Kidney epithelial cell (primary cell): ENCODE measurements around the gene TRIM22. TPM values are rescaled to one million over a fixed set of nuclear protein-coding genes. Genes with fewer than 3 reads are reported as not detected.
"Not testable (repeated sequence)": the region's sequence is repeated elsewhere in the genome, so short reads cannot be mapped to it uniquely, and the experiment has no call there.

Experiments used
- DNase-seq: peaks from one replicate; pipeline ENCODE4 v3.0.0-alpha.2; 2010; ENCODE audit warnings: low read depth
- H3K27me3 ChIP-seq: 2 replicates; pipeline ENCODE4 v1.6.0; 2011; ENCODE audit warnings: low read length; ENCODE audit not compliant: control insufficient read depth, insufficient read depth
- H3K36me3 ChIP-seq: 2 replicates; pipeline ENCODE4 v1.5.1; 2011; ENCODE audit warnings: low read length; ENCODE audit not compliant: control insufficient read depth, insufficient read depth
- H3K4me3 ChIP-seq: 2 replicates; pipeline ENCODE4 v1.5.1; 2011; ENCODE audit warnings: low read depth, mild to moderate bottlenecking, control low read depth, low read length
- total RNA-seq: library from RNA; depleted of rRNA; stranded (reverse); fragments of >200 nt; gene quantifications from 2 replicates; pipeline ENCODE4 v1.2.3, GENCODE V29; 2015
- TF ChIP-seq, protein P1 (sequence below): IDR thresholded peaks from 2 replicates; pipeline ENCODE4 v1.5.1; 2011; ENCODE audit warnings: mild to moderate bottlenecking, moderate library complexity, low read length, control low read depth, inconsistent platforms; ENCODE audit not compliant: insufficient read depth, poor library complexity, severe bottlenecking

TRIM22 gene
- total RNA-seq, 1 donor from 2014 or later = 23.4 TPM

DNA sequence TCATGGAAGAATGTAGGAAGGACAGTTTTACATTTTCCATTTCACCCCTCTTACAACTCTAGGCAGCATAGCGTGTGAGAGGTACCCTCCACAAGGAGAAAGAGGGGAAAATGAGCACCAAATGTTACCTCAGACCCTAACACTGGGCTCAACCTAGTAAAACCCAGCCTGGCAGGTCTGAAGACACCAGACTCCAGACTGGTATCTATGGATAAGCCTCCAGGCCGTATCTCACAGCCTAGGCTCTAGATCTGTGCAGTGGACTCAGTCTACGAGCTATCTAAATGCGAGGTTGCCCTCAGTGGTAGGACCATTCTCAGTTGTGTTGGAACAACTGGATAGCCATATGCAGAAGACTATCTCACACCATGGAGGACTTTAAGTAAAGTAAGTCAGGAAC, 15.2 kb upstream of the TRIM22 start:
- TF ChIP-seq, protein P1, sequence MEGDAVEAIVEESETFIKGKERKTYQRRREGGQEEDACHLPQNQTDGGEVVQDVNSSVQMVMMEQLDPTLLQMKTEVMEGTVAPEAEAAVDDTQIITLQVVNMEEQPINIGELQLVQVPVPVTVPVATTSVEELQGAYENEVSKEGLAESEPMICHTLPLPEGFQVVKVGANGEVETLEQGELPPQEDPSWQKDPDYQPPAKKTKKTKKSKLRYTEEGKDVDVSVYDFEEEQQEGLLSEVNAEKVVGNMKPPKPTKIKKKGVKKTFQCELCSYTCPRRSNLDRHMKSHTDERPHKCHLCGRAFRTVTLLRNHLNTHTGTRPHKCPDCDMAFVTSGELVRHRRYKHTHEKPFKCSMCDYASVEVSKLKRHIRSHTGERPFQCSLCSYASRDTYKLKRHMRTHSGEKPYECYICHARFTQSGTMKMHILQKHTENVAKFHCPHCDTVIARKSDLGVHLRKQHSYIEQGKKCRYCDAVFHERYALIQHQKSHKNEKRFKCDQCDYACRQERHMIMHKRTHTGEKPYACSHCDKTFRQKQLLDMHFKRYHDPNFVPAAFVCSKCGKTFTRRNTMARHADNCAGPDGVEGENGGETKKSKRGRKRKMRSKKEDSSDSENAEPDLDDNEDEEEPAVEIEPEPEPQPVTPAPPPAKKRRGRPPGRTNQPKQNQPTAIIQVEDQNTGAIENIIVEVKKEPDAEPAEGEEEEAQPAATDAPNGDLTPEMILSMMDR = no peak
- Histone ChIP-seq H3K4me3 (no peak overlapping the region), H3K36me3 (peaks cover 2% of the 10 kb centered on the region), H3K27me3 (no peaks in the 10 kb centered on the region)
- DNase-seq = no peak

DNA sequence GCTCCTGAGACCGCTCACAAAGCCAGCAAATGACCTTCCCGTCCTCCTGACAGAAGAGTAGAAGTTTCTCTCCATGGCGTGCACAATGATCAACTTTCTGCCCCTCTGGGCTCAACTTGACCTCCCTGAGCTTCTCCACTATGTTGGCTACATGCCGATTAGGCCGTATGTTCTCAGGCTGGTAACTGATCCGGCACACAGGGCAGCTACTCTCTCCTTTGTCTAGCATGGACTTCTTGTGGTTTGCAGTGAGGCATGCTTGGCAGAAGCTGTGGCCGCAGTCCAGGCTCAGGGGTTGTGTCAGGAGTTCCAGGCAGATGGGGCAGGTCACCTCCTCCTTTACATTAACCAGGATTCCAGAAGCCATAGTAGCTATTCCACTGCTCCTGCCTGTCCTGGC, 9.8 kb upstream of the TRIM22 start:
- Histone ChIP-seq H3K27me3 (no peaks in the 10 kb centered on the region), H3K4me3 (no peak overlapping the region), H3K36me3 (peaks cover 2% of the 10 kb centered on the region)
- TF ChIP-seq, protein P1 = no peak
- no peak for DNase-seq

DNA sequence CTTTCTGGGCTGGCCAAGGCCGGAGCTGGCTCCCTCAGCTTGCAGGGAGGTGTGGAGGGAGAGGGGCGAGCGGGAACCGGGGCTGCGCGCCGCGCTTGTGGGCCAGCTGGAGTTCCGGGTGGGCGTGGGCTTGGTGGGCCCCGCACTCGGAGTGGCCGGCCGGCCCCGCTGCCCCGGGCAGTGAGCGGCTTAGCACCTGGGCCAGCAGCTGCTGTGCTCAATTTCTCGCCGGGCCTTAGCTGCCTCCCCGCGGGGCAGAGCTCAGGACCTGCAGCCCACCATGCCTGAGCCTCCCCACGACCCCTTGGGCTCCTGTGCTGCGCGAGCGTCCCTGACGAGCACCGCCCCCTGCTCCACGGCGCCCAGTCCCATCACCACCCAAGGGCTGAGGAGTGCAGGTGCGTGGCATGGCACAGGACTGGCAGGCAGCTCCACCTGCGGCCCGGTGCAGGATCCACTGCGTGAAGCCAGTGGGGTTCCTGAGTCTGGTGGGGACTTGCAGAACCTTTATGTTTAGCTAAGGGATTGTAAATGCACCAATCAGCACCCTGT, 6.6 kb upstream of the TRIM22 start:
- not testable (repeated sequence) for H3K36me3 ChIP-seq, H3K4me3 ChIP-seq, DNase-seq, H3K27me3 ChIP-seq

DNA sequence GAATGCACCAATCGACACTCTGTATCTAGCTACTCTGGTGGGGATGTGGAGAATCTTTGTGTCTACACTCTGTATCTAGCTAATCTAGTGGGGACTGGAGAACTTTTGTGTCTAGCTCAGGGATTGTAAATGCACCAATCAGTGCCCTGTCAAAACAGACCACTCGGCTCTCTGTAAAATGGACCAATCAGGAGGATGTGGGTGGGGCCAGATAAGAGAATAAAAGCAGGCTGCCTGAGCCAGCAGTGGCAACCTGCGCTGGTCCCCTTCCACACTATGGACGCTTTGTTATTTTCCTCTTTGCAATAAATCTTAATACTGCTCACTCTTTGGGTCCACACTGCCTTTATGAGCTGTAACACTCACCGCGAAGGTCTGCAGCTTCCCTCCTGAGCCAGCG, 6.0 kb upstream of the TRIM22 start:
- not testable (repeated sequence) for H3K4me3 ChIP-seq, DNase-seq, H3K27me3 ChIP-seq, H3K36me3 ChIP-seq

DNA sequence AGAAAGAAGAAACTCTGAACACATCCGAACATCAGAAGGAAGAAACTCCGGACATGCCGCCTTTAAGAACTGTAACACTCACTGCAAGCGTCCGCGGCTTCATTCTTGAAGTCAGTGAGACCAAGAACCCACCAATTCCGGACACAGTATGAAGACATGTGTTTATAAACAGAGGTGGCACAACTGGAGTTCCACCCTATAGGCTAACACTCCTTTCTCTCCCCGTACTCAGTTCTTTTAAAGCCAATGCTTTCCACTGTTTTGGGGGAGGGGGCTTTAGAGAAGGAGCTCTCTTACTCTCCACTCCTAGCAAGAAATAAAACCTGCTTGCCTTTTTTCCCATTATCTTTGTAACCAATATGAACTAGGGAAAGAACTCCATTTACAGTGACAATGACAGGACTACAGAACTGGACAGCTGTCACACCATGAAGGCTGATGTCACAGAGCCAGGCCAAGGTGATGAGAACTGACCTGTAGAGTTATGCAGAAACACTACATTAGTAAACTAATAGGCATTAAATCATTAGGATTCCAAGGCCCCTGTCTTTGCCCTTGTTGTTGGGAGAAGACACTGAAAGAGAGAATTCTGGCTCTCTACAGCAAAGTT, 5.4 kb upstream of the TRIM22 start:
- no peak for DNase-seq

DNA sequence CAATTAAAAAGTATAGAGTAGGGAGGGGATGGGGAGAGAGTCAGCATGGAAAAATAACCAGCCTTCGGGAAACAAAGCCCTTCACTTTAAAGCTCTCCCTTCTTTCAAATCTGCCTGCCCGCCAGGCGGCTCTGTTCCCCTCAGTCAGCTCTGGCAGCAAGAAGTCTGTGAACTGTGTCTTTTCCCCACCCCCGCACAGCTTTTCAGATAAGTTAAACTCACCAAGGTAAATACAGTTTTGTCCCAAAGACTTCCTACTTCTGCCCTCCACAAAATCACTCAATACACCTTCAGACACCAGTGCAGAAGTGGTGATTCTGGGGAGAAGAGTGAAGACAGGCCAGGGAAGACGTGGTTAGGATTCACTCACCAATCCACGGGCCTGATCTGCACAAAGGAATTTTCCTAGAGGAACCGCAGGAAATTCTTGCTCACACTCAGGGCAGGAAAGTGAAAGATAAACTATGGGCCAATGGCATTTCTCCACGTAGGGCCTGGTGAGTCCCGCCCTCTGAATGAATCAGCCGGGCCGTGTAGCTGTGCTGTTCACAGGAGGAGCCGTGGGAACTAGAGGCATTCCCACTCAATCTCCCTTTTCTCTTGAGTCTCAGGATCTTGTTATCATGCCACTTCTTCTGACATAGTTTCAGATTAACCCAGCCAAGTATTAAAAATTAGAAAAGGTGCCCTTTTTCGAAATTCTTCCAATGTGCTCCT, 4.8 kb upstream of the TRIM22 start, which contains the start of gene TRIM5:
Gene TRIM5, minus strand, starts transcription at position 429 of the 717 bp plus-strand sequence. CDS start 4,897 bp downstream, outside the sequence.
- H3K36me3 ChIP-seq = no peaks in the 10 kb centered on the region
- DNase-seq = peak; percentile 95
- TF ChIP-seq, protein P1 = peak; percentile 77
- H3K27me3 ChIP-seq = no peaks in the 10 kb centered on the region
- H3K4me3 ChIP-seq = peak within 1 kb of the TSS; percentile 49

More for the DNA sequence above, 5.4 kb upstream of the TRIM22 start:
- Histone ChIP-seq H3K36me3 (no peaks in the 10 kb centered on the region), H3K27me3 (no peaks in the 10 kb centered on the region), H3K4me3 (peak overlapping the region; percentile 49)
- TF ChIP-seq, protein P1 = no peak
